ENCODE data around the gene CYP24A1.

Gene CYP24A1

DNA sequence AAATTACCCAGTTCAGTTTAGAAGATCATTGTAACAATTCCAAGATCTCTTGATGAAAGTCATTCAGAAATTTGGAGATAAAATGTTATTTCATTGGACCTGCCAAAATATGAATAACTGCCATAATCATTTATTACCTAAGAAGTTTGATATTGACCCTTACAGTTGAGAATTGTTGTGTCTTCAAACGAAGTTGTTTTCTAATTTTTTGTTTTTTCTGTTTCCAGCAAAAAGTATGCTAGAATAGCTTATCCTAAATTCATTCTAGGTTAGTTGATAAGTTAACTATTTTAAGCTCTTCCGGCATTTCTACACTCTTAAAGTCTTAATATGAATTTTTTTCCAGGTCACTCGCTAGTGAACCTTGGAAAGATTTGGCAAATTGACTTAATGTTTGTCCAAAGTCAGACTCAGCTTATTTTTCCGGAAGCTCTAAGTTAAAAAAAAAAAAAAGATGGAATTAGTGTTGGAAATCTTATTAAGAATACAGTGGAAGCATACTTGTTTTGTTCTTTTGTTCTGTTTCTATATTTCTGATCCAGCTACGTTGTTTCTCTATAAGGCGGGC lies 28.9 kb downstream of the CYP24A1 start:
- WGBS (ENCODE audit: insufficient coverage, insufficient read length): no CpG with 5 or more reads among the region's 6 CpGs
- no peaks in the 10 kb centered on the region for H3K4me1 ChIP-seq (ENCODE audit: control insufficient read depth, insufficient read depth, low read length)

DNA sequence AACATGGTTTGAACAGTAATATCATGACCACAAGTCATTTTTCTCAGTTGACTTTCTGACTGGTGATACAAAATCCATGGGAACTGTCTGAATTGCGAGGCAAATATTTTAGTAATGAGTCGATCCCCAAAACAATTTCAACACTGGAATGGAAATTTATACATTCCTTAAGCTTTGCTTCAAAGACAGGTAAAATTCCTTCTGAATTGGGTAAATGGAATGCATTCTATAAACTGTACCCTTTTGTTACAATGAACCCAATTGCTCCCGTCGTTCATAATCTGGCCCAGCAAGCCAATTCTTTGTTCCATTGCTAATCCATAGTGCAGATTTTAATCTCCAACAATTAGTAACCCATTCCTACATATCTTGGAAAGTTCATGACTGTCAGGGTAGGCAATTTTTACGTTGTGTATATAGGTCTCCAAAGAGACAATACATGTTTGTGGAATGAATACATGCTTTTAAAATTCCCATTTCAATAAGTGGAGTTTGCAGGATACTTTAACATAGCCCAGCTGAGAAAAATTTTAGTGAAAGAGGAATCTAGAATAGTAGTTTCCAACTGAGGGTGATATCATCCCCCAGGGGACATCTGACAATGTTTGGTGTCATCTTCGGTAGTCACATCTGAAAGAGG lies 32.7 kb downstream of the CYP24A1 start:
- no peak for DNase-seq (ENCODE audit: low read depth, low spot score)
- Histone ChIP-seq H3K36me3 (ENCODE audit: control insufficient read depth, insufficient read depth, low read length) (no peaks in the 10 kb centered on the region), H3K4me1 (ENCODE audit: control insufficient read depth, insufficient read depth, low read length) (no peaks in the 10 kb centered on the region), H3K27ac (ENCODE audit: low read length) (no peak overlapping the region), H3K4me3 (ENCODE audit: low read length) (no peak overlapping the region), H3K9me3 (ENCODE audit: control insufficient read depth, insufficient read depth, low read length) (no peaks in the 10 kb centered on the region), H3K27me3 (ENCODE audit: control insufficient read depth, insufficient read depth, low read length) (no peaks in the 10 kb centered on the region)
- no CpG with 5 or more reads among the region's 6 CpGs for WGBS (ENCODE audit: insufficient coverage, insufficient read length)

More for the DNA sequence above, 28.9 kb downstream of the CYP24A1 start:
- no peak for DNase-seq (ENCODE audit: low read depth, low spot score)
- Histone ChIP-seq H3K27me3 (ENCODE audit: control insufficient read depth, insufficient read depth, low read length) (no peaks in the 10 kb centered on the region), H3K36me3 (ENCODE audit: control insufficient read depth, insufficient read depth, low read length) (no peaks in the 10 kb centered on the region), H3K4me3 (ENCODE audit: low read length) (no peak overlapping the region), H3K27ac (ENCODE audit: low read length) (no peak overlapping the region), H3K9me3 (ENCODE audit: control insufficient read depth, insufficient read depth, low read length) (no peaks in the 10 kb centered on the region)

DNA sequence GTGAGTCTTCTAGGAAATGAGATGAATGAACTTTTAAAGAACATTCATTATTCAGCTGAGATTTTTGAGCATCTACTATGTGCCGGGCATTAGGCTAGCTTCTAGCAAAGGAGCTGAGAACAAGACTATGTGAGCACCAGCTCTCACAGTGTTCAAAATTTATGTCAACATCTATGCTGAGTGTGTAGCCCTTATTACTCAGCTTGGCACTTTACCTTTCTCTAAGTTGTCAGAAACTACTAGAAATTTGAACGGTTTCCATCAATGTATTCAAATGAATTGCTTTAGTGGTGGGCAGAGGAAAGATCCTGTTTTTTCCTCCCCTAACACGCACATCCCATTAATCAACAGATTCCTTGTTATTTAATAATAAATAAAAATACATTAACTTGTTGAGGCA lies 33.3 kb downstream of the CYP24A1 start:
- Histone ChIP-seq H3K4me1 (ENCODE audit: control insufficient read depth, insufficient read depth, low read length) (no peaks in the 10 kb centered on the region), H3K4me3 (ENCODE audit: low read length) (no peak overlapping the region), H3K36me3 (ENCODE audit: control insufficient read depth, insufficient read depth, low read length) (no peaks in the 10 kb centered on the region), H3K27me3 (ENCODE audit: control insufficient read depth, insufficient read depth, low read length) (no peaks in the 10 kb centered on the region), H3K27ac (ENCODE audit: low read length) (no peak overlapping the region), H3K9me3 (ENCODE audit: control insufficient read depth, insufficient read depth, low read length) (no peaks in the 10 kb centered on the region)
- DNase-seq (ENCODE audit: low read depth, low spot score): no peak
- no CpG with 5 or more reads among the region's 3 CpGs for WGBS (ENCODE audit: insufficient coverage, insufficient read length)

DNA sequence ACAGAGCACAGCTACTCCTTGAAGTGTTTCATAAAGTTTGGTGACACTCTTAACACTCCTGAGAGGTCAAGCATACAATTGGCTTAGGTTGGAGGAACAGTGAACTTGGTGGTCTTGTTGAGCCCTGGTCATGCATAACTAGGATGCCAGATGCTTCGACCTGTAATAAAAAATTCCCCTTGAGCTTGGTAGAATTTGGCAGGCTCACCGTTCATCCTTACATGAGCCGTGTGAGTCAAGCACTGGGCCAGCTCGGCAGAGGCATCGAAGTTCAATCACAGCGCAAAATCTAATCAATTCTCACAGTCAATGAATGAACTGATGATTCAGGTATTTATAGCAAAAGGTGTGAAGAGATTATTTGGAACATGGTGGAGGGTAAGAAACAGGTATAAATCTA lies 33.7 kb downstream of the CYP24A1 start:
- Histone ChIP-seq H3K4me1 (ENCODE audit: control insufficient read depth, insufficient read depth, low read length) (no peaks in the 10 kb centered on the region), H3K27me3 (ENCODE audit: control insufficient read depth, insufficient read depth, low read length) (no peaks in the 10 kb centered on the region), H3K9me3 (ENCODE audit: control insufficient read depth, insufficient read depth, low read length) (no peaks in the 10 kb centered on the region), H3K4me3 (ENCODE audit: low read length) (no peak overlapping the region), H3K27ac (ENCODE audit: low read length) (no peak overlapping the region), H3K36me3 (ENCODE audit: control insufficient read depth, insufficient read depth, low read length) (no peaks in the 10 kb centered on the region)
- WGBS (ENCODE audit: insufficient coverage, insufficient read length): no CpG with 5 or more reads among the region's 6 CpGs
- DNase-seq (ENCODE audit: low read depth, low spot score): no peak

DNA sequence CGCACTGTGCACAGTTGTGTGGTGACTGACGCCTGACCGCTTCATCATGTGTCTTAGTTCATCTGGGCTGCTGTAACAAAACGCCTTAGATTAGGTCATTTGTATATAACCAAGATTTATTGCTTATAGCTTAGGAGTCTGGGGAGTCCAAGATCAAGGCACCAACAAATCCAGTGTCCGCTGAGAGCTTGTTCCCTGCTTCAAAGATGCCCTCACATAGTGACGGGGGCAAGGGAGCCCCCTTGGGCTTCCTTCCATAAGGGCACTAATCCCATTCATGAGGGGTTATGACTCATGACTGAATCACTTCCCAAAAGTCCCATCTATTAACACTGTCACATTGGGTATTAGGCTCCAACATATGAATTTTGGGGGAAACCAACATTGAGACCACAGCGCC lies 34.6 kb downstream of the CYP24A1 start:
- H3K4me3 ChIP-seq (ENCODE audit: low read length): no peak overlapping the region
- no peaks in the 10 kb centered on the region for H3K9me3 ChIP-seq (ENCODE audit: control insufficient read depth, insufficient read depth, low read length)
- no peaks in the 10 kb centered on the region for H3K4me1 ChIP-seq (ENCODE audit: control insufficient read depth, insufficient read depth, low read length)
- no peaks in the 10 kb centered on the region for H3K27me3 ChIP-seq (ENCODE audit: control insufficient read depth, insufficient read depth, low read length)
- H3K36me3 ChIP-seq (ENCODE audit: control insufficient read depth, insufficient read depth, low read length): no peaks in the 10 kb centered on the region
- DNase-seq (ENCODE audit: low read depth, low spot score): no peak
- WGBS (ENCODE audit: insufficient coverage, insufficient read length): no CpG with 5 or more reads among the region's 7 CpGs
- no peak overlapping the region for H3K27ac ChIP-seq (ENCODE audit: low read length)

DNA sequence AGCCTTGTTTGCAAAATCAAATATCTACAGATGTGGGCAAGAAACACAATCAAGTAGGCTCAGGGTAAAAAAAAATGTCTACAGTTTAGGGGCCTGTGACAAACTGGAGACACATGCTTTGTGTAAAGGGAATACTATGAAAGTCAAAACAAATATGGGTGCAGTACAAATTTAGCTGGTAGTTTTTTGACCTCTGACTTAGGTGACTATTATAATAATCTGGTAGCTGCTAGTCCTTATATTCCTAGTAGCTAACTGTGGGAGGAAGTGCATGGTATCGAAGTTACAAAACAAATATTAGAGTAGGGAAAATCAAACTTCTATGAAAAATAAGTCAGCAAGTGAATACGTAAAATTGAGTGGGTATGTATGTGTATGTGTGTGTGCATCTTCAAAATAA lies 35.4 kb downstream of the CYP24A1 start:
- Histone ChIP-seq H3K27ac (ENCODE audit: low read length) (no peak overlapping the region), H3K9me3 (ENCODE audit: control insufficient read depth, insufficient read depth, low read length) (no peaks in the 10 kb centered on the region), H3K36me3 (ENCODE audit: control insufficient read depth, insufficient read depth, low read length) (no peaks in the 10 kb centered on the region), H3K4me3 (ENCODE audit: low read length) (no peak overlapping the region), H3K4me1 (ENCODE audit: control insufficient read depth, insufficient read depth, low read length) (no peaks in the 10 kb centered on the region), H3K27me3 (ENCODE audit: control insufficient read depth, insufficient read depth, low read length) (no peaks in the 10 kb centered on the region)
- no CpG with 5 or more reads among the region's 2 CpGs for WGBS (ENCODE audit: insufficient coverage, insufficient read length)
- DNase-seq (ENCODE audit: low read depth, low spot score): no peak

DNA sequence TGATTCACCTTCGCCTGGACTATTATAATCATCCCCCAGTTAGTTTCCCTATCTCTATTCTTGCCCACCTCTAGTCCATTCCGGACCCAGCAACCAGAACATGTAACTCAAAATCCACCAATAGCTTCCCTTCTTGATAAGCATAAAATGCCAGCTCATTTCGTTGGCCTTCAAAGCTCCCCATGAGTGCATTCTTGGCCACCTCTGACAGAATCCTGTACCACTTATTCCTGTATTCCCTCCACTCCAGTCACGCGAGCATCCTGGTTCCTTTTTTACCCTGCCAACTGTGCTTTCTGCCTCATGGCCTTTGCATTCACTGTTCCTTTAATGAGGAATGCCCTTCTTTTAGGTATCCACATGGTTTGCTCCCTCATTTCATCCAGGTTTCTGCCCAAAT lies 36.7 kb downstream of the CYP24A1 start:
- Histone ChIP-seq H3K4me3 (ENCODE audit: low read length) (no peak overlapping the region), H3K27me3 (ENCODE audit: control insufficient read depth, insufficient read depth, low read length) (no peaks in the 10 kb centered on the region), H3K4me1 (ENCODE audit: control insufficient read depth, insufficient read depth, low read length) (peaks cover 1% of the 10 kb centered on the region; the same call in 1 of the 2 replicates), H3K9me3 (ENCODE audit: control insufficient read depth, insufficient read depth, low read length) (no peaks in the 10 kb centered on the region), H3K27ac (ENCODE audit: low read length) (no peak overlapping the region), H3K36me3 (ENCODE audit: control insufficient read depth, insufficient read depth, low read length) (no peaks in the 10 kb centered on the region)
- DNase-seq (ENCODE audit: low read depth, low spot score): no peak
- WGBS (ENCODE audit: insufficient coverage, insufficient read length): no CpG with 5 or more reads among the region's 5 CpGs

DNA sequence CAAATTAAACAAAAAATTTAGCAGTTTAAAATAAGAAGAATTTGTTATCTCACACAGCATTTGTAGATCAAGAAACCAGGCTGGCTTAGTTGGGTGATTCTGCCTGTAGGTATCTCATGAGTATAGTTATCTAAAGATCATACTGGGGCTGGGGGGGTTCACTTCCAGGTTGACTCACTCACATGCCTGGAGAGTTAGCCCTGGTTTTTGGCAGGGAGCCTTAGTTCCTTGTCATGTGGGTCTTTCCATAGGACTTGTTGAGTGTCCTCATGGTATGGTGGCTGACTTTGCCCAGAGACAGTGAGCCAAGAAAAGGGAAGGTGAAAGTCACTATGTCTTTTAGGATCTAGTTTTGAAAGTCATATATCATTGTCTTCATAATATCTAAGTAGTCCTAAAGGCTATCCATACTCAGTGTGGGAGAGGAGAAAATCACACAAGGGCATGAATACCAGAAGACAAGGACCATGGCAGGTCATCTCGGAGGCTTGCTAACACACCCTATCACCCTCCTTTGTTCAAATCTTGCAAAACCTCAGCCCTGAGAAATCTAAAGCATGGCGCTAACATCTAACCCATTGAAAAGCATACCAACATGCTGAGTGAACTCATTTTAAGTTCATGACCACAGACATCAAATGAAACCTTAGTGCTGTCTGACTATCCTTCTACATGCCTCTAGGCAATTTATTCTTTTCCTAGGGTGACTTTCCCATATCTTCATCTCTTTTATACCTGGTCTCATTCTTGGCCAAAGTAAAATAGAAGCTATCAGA lies 39.2 kb downstream of the CYP24A1 start:
- no peak for DNase-seq (ENCODE audit: low read depth, low spot score)
- WGBS (ENCODE audit: insufficient coverage, insufficient read length): no CpG with 5 or more reads among the region's 2 CpGs

DNA sequence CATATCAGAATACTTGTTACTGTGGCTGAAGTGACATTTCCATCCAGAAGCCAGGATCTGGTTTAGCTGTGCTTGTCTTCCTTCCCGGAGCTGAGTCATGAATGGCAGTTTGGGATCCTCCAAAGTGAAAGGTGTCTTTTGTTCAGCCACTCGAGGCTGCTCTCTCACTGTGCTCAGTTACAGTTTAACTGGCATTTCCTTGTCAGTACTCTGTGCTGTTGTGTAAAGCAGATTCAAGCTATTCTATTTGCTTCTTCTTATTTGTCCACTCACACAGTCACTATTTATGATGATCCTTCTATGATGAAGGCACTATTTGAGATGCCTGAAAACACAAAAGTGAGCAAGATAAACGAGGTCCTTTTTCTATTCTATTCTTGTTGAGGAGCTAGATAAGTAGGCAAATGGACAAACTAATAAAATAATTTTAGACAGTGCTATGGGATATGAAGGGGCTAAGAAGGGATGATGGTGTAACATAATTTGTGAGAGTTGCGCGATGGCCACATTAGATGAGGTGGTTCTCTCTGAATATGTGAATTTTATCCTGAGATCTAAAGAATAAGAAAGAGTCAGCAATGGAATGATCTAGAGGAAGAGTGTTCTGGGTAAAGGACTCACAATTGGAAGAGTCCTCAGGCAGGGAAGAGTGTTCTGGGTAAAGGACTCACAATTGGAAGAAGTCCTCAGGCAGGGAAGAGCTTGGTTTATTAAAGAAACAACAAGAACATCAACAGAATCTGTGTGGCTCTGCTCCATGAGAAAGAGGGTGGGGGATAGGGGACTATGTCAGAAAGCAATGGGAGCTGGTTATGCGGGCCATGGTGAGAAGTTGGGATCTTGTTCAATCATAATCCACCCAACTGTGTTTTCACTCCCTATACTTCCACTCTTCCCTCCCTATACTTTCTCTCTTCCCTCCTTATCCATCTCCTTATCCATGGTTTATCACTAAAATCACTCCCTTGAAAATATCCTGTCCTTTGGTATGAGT lies 40.1 kb downstream of the CYP24A1 start:
- Histone ChIP-seq H3K36me3 (ENCODE audit: control insufficient read depth, insufficient read depth, low read length) (no peaks in the 10 kb centered on the region), H3K27me3 (ENCODE audit: control insufficient read depth, insufficient read depth, low read length) (no peaks in the 10 kb centered on the region), H3K9me3 (ENCODE audit: control insufficient read depth, insufficient read depth, low read length) (no peaks in the 10 kb centered on the region), H3K4me3 (ENCODE audit: low read length) (no peak overlapping the region), H3K4me1 (ENCODE audit: control insufficient read depth, insufficient read depth, low read length) (peaks cover 1% of the 10 kb centered on the region; the same call in 1 of the 2 replicates), H3K27ac (ENCODE audit: low read length) (no peak overlapping the region)
- no CpG with 5 or more reads among the region's 6 CpGs for WGBS (ENCODE audit: insufficient coverage, insufficient read length)
- DNase-seq (ENCODE audit: low read depth, low spot score): no peak

More for the DNA sequence above, 39.2 kb downstream of the CYP24A1 start:
- no peak overlapping the region for H3K27ac ChIP-seq (ENCODE audit: low read length)
- no peaks in the 10 kb centered on the region for H3K36me3 ChIP-seq (ENCODE audit: control insufficient read depth, insufficient read depth, low read length)
- H3K4me1 ChIP-seq (ENCODE audit: control insufficient read depth, insufficient read depth, low read length): peaks cover 1% of the 10 kb centered on the region; the same call in 1 of the 2 replicates
- H3K4me3 ChIP-seq (ENCODE audit: low read length): no peak overlapping the region
- no peaks in the 10 kb centered on the region for H3K27me3 ChIP-seq (ENCODE audit: control insufficient read depth, insufficient read depth, low read length)
- H3K9me3 ChIP-seq (ENCODE audit: control insufficient read depth, insufficient read depth, low read length): no peaks in the 10 kb centered on the region
